HEK293 (cell line): ENCODE measurements around the gene MAGI1.

ENCODE experiments used
- CTCF ChIA-PET: fragments of 350-600 bp; formaldehyde crosslinking; extraction: SDS; loops from one replicate; lab custom pipeline; 2021; ENCODE audit warnings: antibody characterized with exemption; lab: Yijun Ruan, JAX
- POLR2A ChIA-PET: fragments of 300-600 bp; formaldehyde crosslinking; extraction: SDS; loops from one replicate; lab custom pipeline; 2020; ENCODE audit warnings: antibody characterized with exemption, inconsistent platforms; lab: Yijun Ruan, JAX
- H3K27ac ChIP-seq: fragments of 200-500 bp; sonication (Bioruptor generic); 2 replicates; pipeline ENCODE4 v1.5.1; 2014; ENCODE audit warnings: low read depth, low read length, control low read depth, inconsistent platforms; ENCODE audit errors: extremely low read depth
- H3K36me3 ChIP-seq, 2 experiments: fragments of 200-500 bp in 1 of 2; sonication (Bioruptor generic) in 1 of 2; 1 replicate in 1 of 2; 2 replicates in 1 of 2; pipeline ENCODE4 v1.5.1; 2014 to 2017; ENCODE audit warnings: inconsistent platforms in 2 of 2, low read length in 2 of 2; ENCODE audit not compliant: control insufficient read depth in 2 of 2, insufficient read depth in 1 of 2
- H3K4me1 ChIP-seq: fragments of 200-500 bp; sonication (Bioruptor generic); 2 replicates; pipeline ENCODE4 v1.5.1; 2014; ENCODE audit warnings: mild to moderate bottlenecking, low read length, inconsistent platforms; ENCODE audit not compliant: control insufficient read depth, insufficient read depth
- H3K4me3 ChIP-seq: 2 replicates; pipeline ENCODE4 v1.5.1; 2011; ENCODE audit warnings: low read depth, mild to moderate bottlenecking, control low read depth, low read length, moderate library complexity
- H3K9me3 ChIP-seq: fragments of 200-500 bp; sonication (Bioruptor generic); 2 replicates; pipeline ENCODE4 v1.5.1; 2014; ENCODE audit warnings: low read depth, low read length, inconsistent platforms; ENCODE audit not compliant: control insufficient read depth, insufficient read depth
- ATF2 ChIP-seq: fragments of 450-650 bp; formaldehyde crosslinking; IDR thresholded peaks from 2 replicates; pipeline ENCODE4 v1.5.1; 2016; ENCODE audit warnings: missing biosample characterization, missing genetic modification characterization, low read depth
- IKZF3 ChIP-seq: fragments of 450-650 bp; IDR thresholded peaks from 2 replicates; pipeline ENCODE4 v1.5.0; 2018; ENCODE audit warnings: missing biosample characterization, mild to moderate bottlenecking, missing genetic modification characterization, moderate library complexity
- PRDM10 ChIP-seq: fragments of 450-650 bp; formaldehyde crosslinking; IDR thresholded peaks from 2 replicates; pipeline ENCODE4 v1.5.1; 2016; ENCODE audit warnings: missing biosample characterization, missing genetic modification characterization
- SALL2 ChIP-seq: fragments of 450-650 bp; formaldehyde crosslinking; IDR thresholded peaks from 2 replicates; pipeline ENCODE4 v1.5.0; 2017; ENCODE audit warnings: missing biosample characterization, mild to moderate bottlenecking, missing genetic modification characterization, borderline replicate concordance
- ZBTB17 ChIP-seq: fragments of 450-650 bp; formaldehyde crosslinking; IDR thresholded peaks from 2 replicates; pipeline ENCODE4 v1.5.1; 2016; ENCODE audit warnings: missing biosample characterization, missing genetic modification characterization
- ZBTB21 ChIP-seq: fragments of 450-650 bp; formaldehyde crosslinking; IDR thresholded peaks from 2 replicates; pipeline ENCODE4 v1.5.1; 2017; ENCODE audit warnings: missing biosample characterization, missing genetic modification characterization
- ZFP37 ChIP-seq: fragments of 450-650 bp; formaldehyde crosslinking; IDR thresholded peaks from 2 replicates; pipeline ENCODE4 v1.5.1; 2016; ENCODE audit warnings: missing biosample characterization, missing genetic modification characterization
- ZFP69B ChIP-seq: fragments of 450-650 bp; formaldehyde crosslinking; IDR thresholded peaks from 2 replicates; pipeline ENCODE4 v1.5.1; 2016; ENCODE audit warnings: missing biosample characterization, missing genetic modification characterization
- ZIC2 ChIP-seq: fragments of 450-650 bp; formaldehyde crosslinking; IDR thresholded peaks from 2 replicates; pipeline ENCODE4 v1.5.1; 2016; ENCODE audit warnings: missing biosample characterization, missing genetic modification characterization
- ZNF10 ChIP-seq: fragments of 450-650 bp; formaldehyde crosslinking; IDR thresholded peaks from 2 replicates; pipeline ENCODE4 v1.5.1; 2017; ENCODE audit warnings: missing biosample characterization, missing genetic modification characterization
- ZNF155 ChIP-seq: fragments of 450-650 bp; formaldehyde crosslinking; IDR thresholded peaks from 2 replicates; pipeline ENCODE4 v1.5.1; 2016; ENCODE audit warnings: missing biosample characterization, missing genetic modification characterization
- ZNF311 ChIP-seq: fragments of 450-650 bp; formaldehyde crosslinking; IDR thresholded peaks from 2 replicates; pipeline ENCODE4 v1.5.1; 2017; ENCODE audit warnings: missing biosample characterization, missing genetic modification characterization, borderline replicate concordance
- ZNF341 ChIP-seq: fragments of 450-650 bp; formaldehyde crosslinking; IDR thresholded peaks from 2 replicates; pipeline ENCODE4; 2016; ENCODE audit warnings: low read depth, missing biosample characterization, missing genetic modification characterization
- ZNF473 ChIP-seq: fragments of 450-650 bp; formaldehyde crosslinking; IDR thresholded peaks from 2 replicates; pipeline ENCODE4 v1.5.1; 2017; ENCODE audit warnings: missing biosample characterization, missing genetic modification characterization
- ZNF521 ChIP-seq: fragments of 450-650 bp; formaldehyde crosslinking; IDR thresholded peaks from 2 replicates; pipeline ENCODE4 v1.5.1; 2017; ENCODE audit warnings: missing biosample characterization, mild to moderate bottlenecking, missing genetic modification characterization
- ZNF548 ChIP-seq: fragments of 450-650 bp; formaldehyde crosslinking; IDR thresholded peaks from 2 replicates; pipeline ENCODE4 v1.5.1; 2016; ENCODE audit warnings: missing biosample characterization, missing genetic modification characterization
- ZNF555 ChIP-seq: fragments of 450-650 bp; formaldehyde crosslinking; conservative IDR thresholded peaks from 2 replicates; pipeline ENCODE4 v1.5.1; 2017; ENCODE audit warnings: missing biosample characterization, mild to moderate bottlenecking, missing genetic modification characterization, inconsistent platforms
- ZNF600 ChIP-seq: fragments of 450-650 bp; formaldehyde crosslinking; IDR thresholded peaks from 2 replicates; pipeline ENCODE4 v1.5.1; 2016; ENCODE audit warnings: missing biosample characterization, missing genetic modification characterization
- ZNF610 ChIP-seq: fragments of 450-650 bp; formaldehyde crosslinking; IDR thresholded peaks from 2 replicates; pipeline ENCODE4 v1.5.1; 2016; ENCODE audit warnings: missing biosample characterization, missing genetic modification characterization, borderline replicate concordance
- ZNF629 ChIP-seq: fragments of 450-650 bp; formaldehyde crosslinking; IDR thresholded peaks from 2 replicates; pipeline ENCODE4 v1.5.1; 2017; ENCODE audit warnings: missing biosample characterization, missing genetic modification characterization
- ZNF658 ChIP-seq: fragments of 450-650 bp; formaldehyde crosslinking; IDR thresholded peaks from 2 replicates; pipeline ENCODE4; 2016; ENCODE audit warnings: missing biosample characterization, missing genetic modification characterization
- ZSCAN23 ChIP-seq: fragments of 450-650 bp; formaldehyde crosslinking; IDR thresholded peaks from 2 replicates; pipeline ENCODE4 v1.5.1; 2016; ENCODE audit warnings: missing biosample characterization, missing genetic modification characterization
- ZXDB ChIP-seq: fragments of 450-650 bp; formaldehyde crosslinking; IDR thresholded peaks from 2 replicates; pipeline ENCODE4 v1.5.1; 2016; ENCODE audit warnings: missing biosample characterization, missing genetic modification characterization
- TF ChIP-seq, protein P1 (sequence below): fragments of 450-650 bp; formaldehyde crosslinking; IDR thresholded peaks from 2 replicates; pipeline ENCODE4 v1.5.1; 2016; ENCODE audit warnings: missing biosample characterization, missing genetic modification characterization

The MAGI1 gene

DNA sequence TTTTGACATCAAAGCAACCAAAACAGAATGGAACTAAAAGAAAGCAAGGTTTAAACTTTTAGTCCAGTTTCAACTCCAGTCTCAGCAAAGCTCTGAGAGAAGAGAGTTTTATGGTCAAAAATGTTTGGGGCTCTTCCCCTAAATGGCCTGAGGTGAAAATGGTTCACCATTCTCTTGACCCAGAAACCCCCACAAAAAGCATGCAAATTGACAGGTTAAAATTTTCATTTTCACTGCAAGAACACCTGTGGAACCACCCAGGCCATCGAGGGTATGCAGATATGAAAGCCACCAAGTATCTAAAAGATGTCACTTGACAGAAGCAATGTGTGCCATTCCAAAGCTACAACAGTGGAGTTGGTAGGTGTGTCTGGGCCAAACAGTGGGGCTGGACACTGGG lies 195.0 kb downstream of the MAGI1 start:
- POLR2A ChIA-PET, result no interaction called here

GRCh38 chr3:65837604-65838003 lies 201.1 kb downstream of the MAGI1 start:
- no peaks in the 10 kb centered on the region for H3K9me3 ChIP-seq
- H3K4me1 ChIP-seq, result no peaks in the 10 kb centered on the region
- POLR2A ChIA-PET, result no interaction called here
- TF ChIP-seq ZNF521 (tag by site-specific recombination) (no peak), ZNF473 (no peak), ZIC2 (tag by site-specific recombination) (no peak), ZNF155 (tag by site-specific recombination) (no peak), SALL2 (no peak), ZFP69B (tag by site-specific recombination) (no peak), ZNF610 (tag by site-specific recombination) (no peak)
- TF ChIP-seq, all 188 proteins: peak for 0
- H3K4me3 ChIP-seq, result no peak overlapping the region
- no peaks in the 10 kb centered on the region for H3K36me3 ChIP-seq
- CTCF ChIA-PET, result no interaction called here
- no peak overlapping the region for H3K27ac ChIP-seq

More for the DNA sequence above, 195.0 kb downstream of the MAGI1 start:
- no peaks in the 10 kb centered on the region for H3K4me1 ChIP-seq
- TF ChIP-seq ZNF311 (tag by site-specific recombination), result no peak
- TF ChIP-seq ZNF610 (tag by site-specific recombination), result no peak
- TF ChIP-seq ZNF341 (tag by site-specific recombination), result no peak
- no peak for TF ChIP-seq ZNF658 (tag by site-specific recombination)
- no peak for TF ChIP-seq ZBTB17 (tag by site-specific recombination)
- TF ChIP-seq ZNF555 (tag by site-specific recombination), result no peak
- TF ChIP-seq IKZF3, result no peak
- no peak for TF ChIP-seq ZFP37 (tag by site-specific recombination)
- TF ChIP-seq, protein P1, sequence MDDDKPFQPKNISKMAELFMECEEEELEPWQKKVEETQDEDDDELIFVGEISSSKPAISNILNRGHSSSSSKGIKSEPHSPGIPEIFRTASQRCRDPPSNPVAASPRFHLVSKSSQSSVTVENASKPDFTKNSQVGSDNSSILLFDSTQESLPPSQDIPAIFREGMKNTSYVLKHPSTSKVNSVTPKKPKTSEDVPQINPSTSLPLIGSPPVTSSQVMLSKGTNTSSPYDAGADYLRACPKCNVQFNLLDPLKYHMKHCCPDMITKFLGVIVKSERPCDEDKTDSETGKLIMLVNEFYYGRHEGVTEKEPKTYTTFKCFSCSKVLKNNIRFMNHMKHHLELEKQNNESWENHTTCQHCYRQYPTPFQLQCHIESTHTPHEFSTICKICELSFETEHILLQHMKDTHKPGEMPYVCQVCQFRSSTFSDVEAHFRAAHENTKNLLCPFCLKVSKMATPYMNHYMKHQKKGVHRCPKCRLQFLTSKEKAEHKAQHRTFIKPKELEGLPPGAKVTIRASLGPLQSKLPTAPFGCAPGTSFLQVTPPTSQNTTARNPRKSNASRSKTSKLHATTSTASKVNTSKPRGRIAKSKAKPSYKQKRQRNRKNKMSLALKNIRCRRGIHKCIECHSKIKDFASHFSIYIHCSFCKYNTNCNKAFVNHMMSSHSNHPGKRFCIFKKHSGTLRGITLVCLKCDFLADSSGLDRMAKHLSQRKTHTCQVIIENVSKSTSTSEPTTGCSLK (tag by site-specific recombination), result no peak
- H3K4me3 ChIP-seq, result no peak overlapping the region
- H3K36me3 ChIP-seq, result no peaks in the 10 kb centered on the region
- no peak overlapping the region for H3K27ac ChIP-seq
- CTCF ChIA-PET, result interaction anchor here (0.6 kb wide), 1 partner anchor 48 kb away, joined by 3 read pairs; no protein-coding TSS in a partner anchor
- no peaks in the 10 kb centered on the region for H3K9me3 ChIP-seq

GRCh38 chr3:65836047-65836446 lies 202.7 kb downstream of the MAGI1 start:
- Histone ChIP-seq H3K4me1 (no peaks in the 10 kb centered on the region), H3K36me3 (no peaks in the 10 kb centered on the region), H3K4me3 (no peak overlapping the region), H3K9me3 (no peaks in the 10 kb centered on the region), H3K27ac (no peak overlapping the region)
- TF ChIP-seq ZNF548 (tag by site-specific recombination), result peak; percentile 80
- no peak for TF ChIP-seq ZSCAN23 (tag by site-specific recombination)
- TF ChIP-seq ZXDB (tag by site-specific recombination), result no peak
- TF ChIP-seq PRDM10 (tag by site-specific recombination), result peak; percentile 81
- peak; percentile 70; the same call in 1 of the 2 replicates for TF ChIP-seq ZNF600
- no peak for TF ChIP-seq ZBTB21 (tag by site-specific recombination)
- TF ChIP-seq ATF2, result peak; percentile 82
- TF ChIP-seq ZNF629 (tag by site-specific recombination), result peak; percentile 57; the same call in 1 of the 2 replicates
- TF ChIP-seq ZNF10 (tag by site-specific recombination), result no peak
- POLR2A ChIA-PET, result no interaction called here
- CTCF ChIA-PET, result no interaction called here
